Panc1 (cell line): Measurements from ENCODE around the gene NRSN1. TPM values are rescaled to one million over a fixed set of nuclear protein-coding genes. Genes with fewer than 3 reads are reported as not detected.

Experiments
- ATAC-seq: fragments of 200-7000 bp; cut with Tn5 transposase; 2 replicates; pipeline ENCODE4 v1.9.1; 2020; ENCODE audit warnings: mild to moderate bottlenecking, moderate library complexity
- BruUV-seq: library from RNA; stranded (reverse); fragments of 400-500 nt; replicated peaks from 2 replicates; lab custom pipeline; 2021; lab: Mats Ljungman, UMichigan
- CTCF ChIA-PET: fragments of 300-600 bp; sonication (Branson Sonifier 250); formaldehyde crosslinking; loops from one replicate; lab custom pipeline; 2022; ENCODE audit warnings: antibody characterized with exemption; lab: Charles Lee
- POLR2A ChIA-PET: fragments of 300-600 bp; sonication (Branson Sonifier 250); formaldehyde crosslinking; loops from one replicate; lab custom pipeline; 2022; ENCODE audit warnings: antibody characterized with exemption; lab: Charles Lee
- DNase-seq: peaks from one replicate; pipeline ENCODE4 v3.0.0-alpha.2; 2010; ENCODE audit warnings: low read depth, low spot score
- H3K27ac ChIP-seq: 2 replicates; pipeline ENCODE4 v1.5.1; 2011; ENCODE audit warnings: mild to moderate bottlenecking, low read length, inconsistent platforms
- H3K27me3 ChIP-seq: fragments of 200-500 bp; sonication (Bioruptor generic); 2 replicates; pipeline ENCODE4 v1.6.0; 2014; ENCODE audit warnings: low read length, inconsistent platforms; ENCODE audit not compliant: control insufficient read depth, insufficient read depth
- H3K36me3 ChIP-seq: fragments of 200-500 bp; sonication (Bioruptor generic); 2 replicates; pipeline ENCODE4 v1.5.1; 2014; ENCODE audit warnings: inconsistent platforms, mild to moderate bottlenecking, low read length, moderate library complexity; ENCODE audit not compliant: control insufficient read depth, insufficient read depth
- H3K4me1 ChIP-seq: 2 replicates; pipeline ENCODE4 v1.5.1; 2011; ENCODE audit warnings: inconsistent platforms, mild to moderate bottlenecking, low read length, moderate library complexity; ENCODE audit not compliant: control insufficient read depth, insufficient read depth
- H3K4me3 ChIP-seq, 2 experiments: 2 replicates each; pipeline ENCODE4 v1.5.1; 2011 to 2012; ENCODE audit warnings: low read depth in 2 of 2, low read length in 2 of 2, mild to moderate bottlenecking in 2 of 2, inconsistent platforms in 1 of 2, moderate library complexity in 1 of 2
- H3K9me3 ChIP-seq: fragments of 200-500 bp; sonication (Bioruptor generic); 2 replicates; pipeline ENCODE4 v1.5.1; 2014; ENCODE audit warnings: low read depth, mild to moderate bottlenecking, inconsistent platforms, low read length, moderate library complexity; ENCODE audit not compliant: control insufficient read depth, insufficient read depth
- POLR2AphosphoS5 ChIP-seq: IDR thresholded peaks from 2 replicates; pipeline ENCODE4 v1.6.1; 2012; ENCODE audit warnings: mild to moderate bottlenecking, low read depth, low read length, moderate library complexity
- SIN3A ChIP-seq: IDR thresholded peaks from 2 replicates; pipeline ENCODE4 v1.6.1; 2012; ENCODE audit warnings: low read depth, mild to moderate bottlenecking, low read length, moderate library complexity, borderline replicate concordance; ENCODE audit not compliant: insufficient read depth
- TCF7L2 ChIP-seq: IDR thresholded peaks from 2 replicates; pipeline ENCODE4 v1.6.1; 2011; ENCODE audit warnings: mild to moderate bottlenecking, low read depth, low read length, inconsistent platforms
- in situ Hi-C: cut with HindIII; loops from 2 replicates; pipeline ENCODE4 v1.10.0; 2016; ENCODE audit warnings: low sequenced_read_pairs, low pct_unique_long_range_greater_than_20kb
- intact Hi-C: fragments of 100-400 bp; cut with micrococcal nuclease; formaldehyde crosslinking; loops from one replicate; pipeline ENCODE4 v1.10.0; 2022; ENCODE audit not compliant: unreplicated experiment
- total RNA-seq: library from RNA; stranded (reverse); gene quantifications from one replicate; pipeline ENCODE4 v1.2.1, GENCODE V29; 2021; ENCODE audit not compliant: unreplicated experiment
- TF ChIP-seq, protein P1 (sequence below): fragments of 450-650 bp; IDR thresholded peaks from 2 replicates; pipeline ENCODE4 v1.5.1; 2017; ENCODE audit warnings: mild to moderate bottlenecking
- TF ChIP-seq, protein P2 (sequence below), 2 experiments: IDR thresholded peaks; 2 replicates each; pipeline ENCODE4 v1.6.1; 2011 to 2012; ENCODE audit warnings: low read depth in 2 of 2, control low read depth in 1 of 2, low read length in 1 of 2, mild to moderate bottlenecking in 1 of 2, moderate library complexity in 1 of 2; ENCODE audit not compliant: insufficient read depth in 1 of 2

NRSN1 gene
- total RNA-seq, 1 experiment from 2014 or later, result not detected

DNA sequence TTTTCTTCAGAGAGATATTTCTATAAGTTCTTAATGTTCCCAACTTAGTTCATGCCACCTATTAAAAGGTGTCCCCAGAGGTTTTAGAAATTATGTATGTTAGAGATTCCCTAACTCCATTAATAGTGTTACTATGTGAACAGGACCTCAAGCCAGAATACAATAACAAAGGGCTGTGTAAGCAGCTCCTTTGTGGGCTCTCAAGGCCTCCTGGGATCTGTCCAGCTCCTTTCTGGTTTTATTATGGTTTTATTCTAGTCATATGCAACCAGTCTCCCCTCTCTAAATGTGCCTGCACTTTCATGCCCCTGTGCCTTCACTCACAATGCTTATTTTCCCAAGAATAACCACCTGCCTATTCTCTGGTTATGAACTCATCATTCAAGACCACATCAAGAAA lies 22.7 kb downstream of the NRSN1 start:
- no TSS peak for BruUV-seq
- intact Hi-C loops, result no loop called here
- no peak overlapping the region for H3K4me3 ChIP-seq
- no peaks in the 10 kb centered on the region for H3K4me1 ChIP-seq
- no peaks in the 10 kb centered on the region for H3K9me3 ChIP-seq
- DNase-seq (no peak), ATAC-seq (no peak)
- in situ Hi-C loops, result no loop called here
- no peak for TF ChIP-seq TCF7L2
- TF ChIP-seq, protein P1, sequence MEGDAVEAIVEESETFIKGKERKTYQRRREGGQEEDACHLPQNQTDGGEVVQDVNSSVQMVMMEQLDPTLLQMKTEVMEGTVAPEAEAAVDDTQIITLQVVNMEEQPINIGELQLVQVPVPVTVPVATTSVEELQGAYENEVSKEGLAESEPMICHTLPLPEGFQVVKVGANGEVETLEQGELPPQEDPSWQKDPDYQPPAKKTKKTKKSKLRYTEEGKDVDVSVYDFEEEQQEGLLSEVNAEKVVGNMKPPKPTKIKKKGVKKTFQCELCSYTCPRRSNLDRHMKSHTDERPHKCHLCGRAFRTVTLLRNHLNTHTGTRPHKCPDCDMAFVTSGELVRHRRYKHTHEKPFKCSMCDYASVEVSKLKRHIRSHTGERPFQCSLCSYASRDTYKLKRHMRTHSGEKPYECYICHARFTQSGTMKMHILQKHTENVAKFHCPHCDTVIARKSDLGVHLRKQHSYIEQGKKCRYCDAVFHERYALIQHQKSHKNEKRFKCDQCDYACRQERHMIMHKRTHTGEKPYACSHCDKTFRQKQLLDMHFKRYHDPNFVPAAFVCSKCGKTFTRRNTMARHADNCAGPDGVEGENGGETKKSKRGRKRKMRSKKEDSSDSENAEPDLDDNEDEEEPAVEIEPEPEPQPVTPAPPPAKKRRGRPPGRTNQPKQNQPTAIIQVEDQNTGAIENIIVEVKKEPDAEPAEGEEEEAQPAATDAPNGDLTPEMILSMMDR, result no peak
- TF ChIP-seq, protein P2, sequence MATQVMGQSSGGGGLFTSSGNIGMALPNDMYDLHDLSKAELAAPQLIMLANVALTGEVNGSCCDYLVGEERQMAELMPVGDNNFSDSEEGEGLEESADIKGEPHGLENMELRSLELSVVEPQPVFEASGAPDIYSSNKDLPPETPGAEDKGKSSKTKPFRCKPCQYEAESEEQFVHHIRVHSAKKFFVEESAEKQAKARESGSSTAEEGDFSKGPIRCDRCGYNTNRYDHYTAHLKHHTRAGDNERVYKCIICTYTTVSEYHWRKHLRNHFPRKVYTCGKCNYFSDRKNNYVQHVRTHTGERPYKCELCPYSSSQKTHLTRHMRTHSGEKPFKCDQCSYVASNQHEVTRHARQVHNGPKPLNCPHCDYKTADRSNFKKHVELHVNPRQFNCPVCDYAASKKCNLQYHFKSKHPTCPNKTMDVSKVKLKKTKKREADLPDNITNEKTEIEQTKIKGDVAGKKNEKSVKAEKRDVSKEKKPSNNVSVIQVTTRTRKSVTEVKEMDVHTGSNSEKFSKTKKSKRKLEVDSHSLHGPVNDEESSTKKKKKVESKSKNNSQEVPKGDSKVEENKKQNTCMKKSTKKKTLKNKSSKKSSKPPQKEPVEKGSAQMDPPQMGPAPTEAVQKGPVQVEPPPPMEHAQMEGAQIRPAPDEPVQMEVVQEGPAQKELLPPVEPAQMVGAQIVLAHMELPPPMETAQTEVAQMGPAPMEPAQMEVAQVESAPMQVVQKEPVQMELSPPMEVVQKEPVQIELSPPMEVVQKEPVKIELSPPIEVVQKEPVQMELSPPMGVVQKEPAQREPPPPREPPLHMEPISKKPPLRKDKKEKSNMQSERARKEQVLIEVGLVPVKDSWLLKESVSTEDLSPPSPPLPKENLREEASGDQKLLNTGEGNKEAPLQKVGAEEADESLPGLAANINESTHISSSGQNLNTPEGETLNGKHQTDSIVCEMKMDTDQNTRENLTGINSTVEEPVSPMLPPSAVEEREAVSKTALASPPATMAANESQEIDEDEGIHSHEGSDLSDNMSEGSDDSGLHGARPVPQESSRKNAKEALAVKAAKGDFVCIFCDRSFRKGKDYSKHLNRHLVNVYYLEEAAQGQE (IDR thresholded peaks at IDR 0.05; ENCODE audit: insufficient read depth in 1 of 2, low read depth in 2 of 2, low read length in 1 of 2), result no peak
- H3K36me3 ChIP-seq, result no peaks in the 10 kb centered on the region
- ChIA-PET CTCF (no interaction called here), POLR2A (no interaction called here)
- H3K27ac ChIP-seq, result no peak overlapping the region
- H3K27me3 ChIP-seq, result no peaks in the 10 kb centered on the region

DNA sequence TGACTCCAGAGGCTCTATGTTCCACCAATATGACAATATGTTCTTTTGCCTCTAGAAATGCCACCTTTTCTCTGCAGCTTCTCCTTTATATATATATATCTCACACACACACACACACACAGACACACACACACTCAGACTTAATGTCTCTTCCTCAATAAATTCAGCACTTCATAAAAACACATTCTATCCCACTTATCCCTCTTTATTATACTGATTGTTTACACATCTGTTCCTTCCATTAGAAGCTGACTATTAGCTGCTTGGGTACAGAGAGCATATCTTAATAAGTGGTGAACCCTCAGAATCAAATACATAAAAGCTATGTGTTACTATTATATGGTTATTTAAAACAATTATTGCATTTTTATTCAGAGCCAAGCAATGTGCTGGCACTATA lies 23.3 kb downstream of the NRSN1 start:
- in situ Hi-C loops (no loop called here), intact Hi-C loops (no loop called here)
- Histone ChIP-seq H3K27me3 (no peaks in the 10 kb centered on the region), H3K27ac (no peak overlapping the region), H3K9me3 (no peaks in the 10 kb centered on the region), H3K36me3 (no peaks in the 10 kb centered on the region), H3K4me1 (no peaks in the 10 kb centered on the region), H3K4me3 (no peak overlapping the region)
- DNase-seq, result no peak
- TF ChIP-seq POLR2AphosphoS5, result no peak
- TF ChIP-seq SIN3A, result no peak
- no peak for TF ChIP-seq TCF7L2
- TF ChIP-seq, protein P1, result no peak
- TF ChIP-seq, protein P2 (IDR thresholded peaks at IDR 0.05; ENCODE audit: insufficient read depth in 1 of 2, low read depth in 2 of 2, low read length in 1 of 2), result no peak
- ChIA-PET CTCF (no interaction called here), POLR2A (no interaction called here)
- BruUV-seq, result no TSS peak
- ATAC-seq, result no peak
